GM12801 (cell line): ENCODE measurements around the gene C1RL.

Experiments used
- TF ChIP-seq, protein P1 (sequence below): IDR thresholded peaks from one replicate; pipeline ENCODE4 v1.5.1; 2011; ENCODE audit warnings: control low read depth; ENCODE audit not compliant: insufficient read length; ENCODE audit errors: extremely low read depth

C1RL gene

DNA sequence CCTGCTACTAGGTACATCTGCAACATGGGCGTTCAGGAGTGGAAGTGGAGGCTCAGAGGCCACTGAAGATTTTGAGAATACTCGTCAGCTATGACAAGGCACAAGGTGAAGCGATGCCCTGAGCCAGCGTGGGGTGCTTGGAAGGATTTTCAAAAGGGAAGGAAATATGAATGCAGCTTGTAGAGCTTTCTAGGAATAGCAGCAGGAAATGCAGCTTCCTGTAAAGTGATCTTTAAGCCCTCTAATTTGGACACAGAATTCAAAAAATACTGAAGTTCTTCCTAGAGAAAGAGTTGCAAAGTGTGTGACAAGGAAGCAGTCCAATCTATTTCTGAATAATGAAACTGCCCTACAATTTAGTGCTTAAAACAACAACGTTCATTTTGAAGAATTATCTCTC, 61.7 kb downstream of the C1RL start:
- TF ChIP-seq, protein P1, sequence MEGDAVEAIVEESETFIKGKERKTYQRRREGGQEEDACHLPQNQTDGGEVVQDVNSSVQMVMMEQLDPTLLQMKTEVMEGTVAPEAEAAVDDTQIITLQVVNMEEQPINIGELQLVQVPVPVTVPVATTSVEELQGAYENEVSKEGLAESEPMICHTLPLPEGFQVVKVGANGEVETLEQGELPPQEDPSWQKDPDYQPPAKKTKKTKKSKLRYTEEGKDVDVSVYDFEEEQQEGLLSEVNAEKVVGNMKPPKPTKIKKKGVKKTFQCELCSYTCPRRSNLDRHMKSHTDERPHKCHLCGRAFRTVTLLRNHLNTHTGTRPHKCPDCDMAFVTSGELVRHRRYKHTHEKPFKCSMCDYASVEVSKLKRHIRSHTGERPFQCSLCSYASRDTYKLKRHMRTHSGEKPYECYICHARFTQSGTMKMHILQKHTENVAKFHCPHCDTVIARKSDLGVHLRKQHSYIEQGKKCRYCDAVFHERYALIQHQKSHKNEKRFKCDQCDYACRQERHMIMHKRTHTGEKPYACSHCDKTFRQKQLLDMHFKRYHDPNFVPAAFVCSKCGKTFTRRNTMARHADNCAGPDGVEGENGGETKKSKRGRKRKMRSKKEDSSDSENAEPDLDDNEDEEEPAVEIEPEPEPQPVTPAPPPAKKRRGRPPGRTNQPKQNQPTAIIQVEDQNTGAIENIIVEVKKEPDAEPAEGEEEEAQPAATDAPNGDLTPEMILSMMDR, result no peak

DNA sequence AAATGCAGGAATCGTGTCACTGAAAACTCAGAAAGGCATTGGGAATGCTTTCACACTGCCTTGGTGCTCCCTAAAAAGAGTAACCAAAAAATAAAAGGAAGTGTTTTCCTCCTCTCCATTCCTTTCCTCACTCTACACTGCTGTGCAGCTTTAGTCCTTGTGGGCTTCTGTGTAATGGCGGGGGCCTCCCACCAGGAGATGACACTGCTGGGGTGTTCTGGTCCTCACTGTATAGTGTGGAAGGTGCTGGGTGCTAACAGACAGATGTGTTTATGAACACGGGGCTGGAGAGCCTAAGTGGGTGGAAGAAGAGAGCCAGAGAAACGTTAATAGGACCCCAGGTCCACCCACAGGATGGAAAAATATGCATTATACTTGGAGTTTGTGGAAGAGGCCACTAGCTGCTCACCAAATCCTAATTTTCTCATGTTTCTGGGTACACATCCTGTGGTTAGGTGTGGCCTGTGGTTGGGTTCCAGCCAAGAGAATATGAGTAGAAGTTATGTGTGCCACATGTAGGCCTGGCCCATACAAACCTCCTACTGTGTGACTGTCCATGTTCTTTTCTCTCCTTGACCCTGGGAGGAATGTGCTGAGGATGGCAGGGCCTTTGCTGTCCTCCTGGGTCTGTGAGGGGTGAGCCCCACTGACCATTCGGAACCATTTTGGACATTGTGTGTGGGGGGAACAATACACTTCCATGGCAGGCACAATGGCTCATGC, 62.5 kb downstream of the C1RL start:
- TF ChIP-seq, protein P1, result no peak

DNA sequence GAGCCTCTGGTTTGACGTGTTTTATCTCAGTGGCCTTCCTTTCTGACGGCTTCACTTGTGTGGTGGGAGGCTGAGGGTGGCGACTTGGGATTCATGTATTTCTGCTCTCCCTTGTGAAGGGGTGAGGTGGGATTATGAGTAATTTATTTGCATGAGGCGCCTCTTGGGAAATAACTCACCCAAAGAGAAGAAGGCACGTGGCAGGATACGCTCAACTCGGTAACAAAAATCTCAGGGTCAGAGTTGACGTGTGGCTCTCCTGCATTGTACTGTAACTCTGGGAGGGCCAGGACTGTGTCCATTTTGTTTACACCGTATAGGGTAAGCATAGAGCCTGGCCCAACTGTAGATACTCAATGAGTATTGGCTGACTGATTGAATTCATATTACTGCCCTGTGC, 63.1 kb downstream of the C1RL start:
- TF ChIP-seq, protein P1, result no peak
